Colon (tissue), 2 donors: Measurements from ENCODE around the gene THSD7A.

Source experiments
- FAIRE-seq: peaks from 2 replicates; lab custom pipeline; 2012; peaks lifted over from hg19 to GRCh38; lab: Jason Lieb, UNC
- donor health status: control.
- donor health status: control.

THSD7A gene

DNA sequence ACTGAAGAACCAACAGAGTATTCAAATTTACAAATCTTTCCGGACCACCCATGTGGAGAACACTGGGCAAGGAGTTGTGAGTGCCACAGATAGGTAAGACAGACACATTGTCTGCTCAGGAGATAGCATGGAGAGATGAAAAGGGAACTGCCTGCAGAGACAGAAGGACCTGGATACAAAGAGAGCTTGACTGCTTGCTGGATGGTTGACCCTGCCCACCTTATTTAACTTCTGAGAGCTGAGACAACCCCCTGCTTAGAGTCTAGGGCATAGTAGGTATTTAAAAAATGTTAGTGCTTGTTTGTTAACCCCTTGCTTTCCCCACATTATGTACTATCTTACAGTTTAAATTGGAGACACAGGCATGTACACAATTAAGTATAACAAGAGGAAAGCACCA, 314.1 kb downstream of the THSD7A start:
- FAIRE-seq = no peak

DNA sequence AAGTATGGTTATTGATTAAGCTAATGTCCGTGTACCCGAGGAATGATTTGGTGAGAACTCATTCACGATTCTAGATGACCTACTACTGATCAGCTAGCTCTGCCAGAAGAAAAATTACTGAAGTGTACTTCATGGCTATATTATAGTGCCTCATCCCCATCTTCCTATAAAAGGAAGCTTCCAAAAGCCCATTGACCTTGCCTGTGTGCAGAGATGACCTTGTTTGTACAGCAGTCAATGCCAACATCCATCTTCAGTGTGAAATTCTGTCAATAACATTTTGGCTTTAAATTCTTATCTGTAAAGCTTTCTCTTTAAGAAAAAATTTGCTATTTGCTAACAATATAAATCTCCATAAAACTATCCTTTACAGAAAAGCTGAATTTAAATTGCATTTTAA, 315.7 kb downstream of the THSD7A start:
- no peak for FAIRE-seq

DNA sequence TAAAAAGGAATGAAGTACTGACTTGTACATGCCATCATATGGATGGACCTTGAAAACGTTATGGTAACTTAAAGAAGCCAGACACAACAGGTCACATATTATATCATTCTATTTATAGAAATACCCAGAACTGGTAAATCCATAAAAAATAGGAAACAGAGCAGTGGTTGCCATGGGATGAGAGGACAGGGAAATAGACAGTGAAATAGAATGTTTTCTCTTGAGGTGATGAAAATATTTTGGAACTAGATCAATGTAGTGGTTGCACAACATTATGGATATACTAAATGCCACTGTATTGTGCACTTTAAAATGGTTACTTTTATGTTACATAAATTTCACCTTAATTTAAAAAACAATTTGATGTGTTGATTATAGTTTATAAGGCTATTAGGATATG, 318.5 kb downstream of the THSD7A start:
- no peak for FAIRE-seq

DNA sequence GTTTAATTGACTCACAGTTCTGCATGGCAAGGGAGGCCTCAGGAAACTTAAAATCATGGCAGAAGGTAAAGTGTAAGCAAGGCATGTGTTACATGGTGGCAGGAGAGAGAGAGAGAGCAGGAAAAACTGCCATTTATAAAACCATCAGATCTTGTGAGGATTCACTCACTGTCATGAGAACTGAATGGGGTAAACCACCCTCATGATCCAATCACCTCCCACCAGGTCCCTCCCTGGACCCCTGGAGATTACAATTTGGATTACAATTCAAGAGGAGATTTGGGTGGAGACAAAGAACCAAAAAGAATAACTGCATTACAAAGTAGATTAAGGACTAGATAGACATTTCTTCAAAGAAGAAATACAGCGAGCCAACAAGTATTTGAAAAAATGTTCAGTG, 324.1 kb downstream of the THSD7A start:
- FAIRE-seq = no peak

DNA sequence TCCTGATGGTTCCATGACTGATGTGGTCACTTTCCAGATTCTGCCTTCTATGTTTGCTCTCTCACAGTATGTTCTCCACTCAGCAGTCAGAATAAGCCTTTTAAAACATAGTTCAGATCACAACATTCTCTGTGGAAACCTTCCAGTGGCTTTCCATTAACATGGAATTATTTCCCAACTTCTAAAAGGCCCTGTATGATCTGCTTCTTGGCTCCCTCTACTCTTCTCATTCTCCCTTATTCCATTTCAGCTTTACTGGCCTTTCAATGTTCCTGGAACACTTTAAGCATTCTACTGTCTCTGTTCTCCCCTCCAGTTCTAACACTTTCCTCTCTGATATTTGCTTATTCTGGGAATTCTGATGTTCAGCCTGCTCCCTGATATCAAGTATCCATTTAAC, 325.6 kb downstream of the THSD7A start:
- no peak for FAIRE-seq

DNA sequence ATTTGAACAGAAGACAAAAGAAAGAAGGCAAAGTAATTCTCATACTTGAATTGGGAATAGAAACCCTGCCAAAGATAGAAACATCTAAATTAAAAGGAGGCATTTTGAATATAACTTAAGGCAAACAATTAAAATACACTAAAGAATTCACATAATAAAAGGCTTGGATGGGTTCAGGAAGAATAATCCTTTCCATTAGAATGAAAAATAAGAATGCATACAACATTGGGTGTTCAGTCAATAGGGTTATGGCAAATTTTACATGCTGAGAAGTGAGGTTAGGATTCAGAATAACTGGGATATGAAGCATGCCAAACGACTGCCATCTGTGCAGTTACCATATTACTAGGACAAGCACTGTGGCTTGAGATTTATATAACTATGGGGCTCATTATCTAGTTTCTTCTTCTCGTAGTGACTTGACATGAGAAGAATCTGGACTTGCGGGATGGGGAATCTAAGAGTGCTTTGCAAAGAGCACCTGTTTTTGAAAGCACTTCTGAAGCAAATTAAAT, 326.5 kb downstream of the THSD7A start:
- FAIRE-seq = no peak

DNA sequence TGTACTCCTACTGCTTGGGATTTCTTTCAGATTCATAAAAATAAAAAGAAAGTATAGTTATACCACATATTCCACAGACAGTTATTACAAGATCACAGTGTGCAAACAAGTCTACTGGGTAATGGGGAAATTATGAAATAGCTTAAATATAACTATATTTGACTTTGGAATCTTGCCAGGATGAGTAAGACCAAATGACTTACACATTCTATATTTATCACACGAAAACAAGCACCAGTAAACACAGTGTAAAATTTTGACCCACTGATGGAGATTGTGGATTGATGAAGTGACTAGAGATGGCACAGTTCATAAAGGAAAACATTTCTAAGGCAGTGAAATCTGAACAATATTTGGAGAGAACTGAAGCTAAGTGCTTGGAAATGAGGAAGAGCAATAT, 339.7 kb downstream of the THSD7A start:
- no peak for FAIRE-seq

DNA sequence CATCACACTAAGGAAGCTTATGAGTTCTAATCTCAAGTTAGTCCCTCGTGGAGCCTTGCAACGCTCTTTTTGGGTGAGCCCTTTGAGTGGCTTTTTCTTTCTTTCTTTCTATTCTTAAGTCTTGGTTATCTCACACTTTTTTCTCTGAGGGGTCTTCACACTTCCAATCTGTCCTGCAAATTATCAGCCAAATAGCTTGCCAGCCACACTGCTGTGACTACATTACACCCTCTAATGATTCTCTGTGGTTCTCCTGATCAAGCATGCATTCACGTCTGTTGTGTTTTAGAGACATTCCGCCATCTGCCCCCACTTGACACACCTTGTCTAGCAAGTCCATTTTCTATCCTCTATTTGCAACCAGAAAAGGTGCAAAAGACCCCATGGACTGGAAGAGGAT, 340.2 kb downstream of the THSD7A start:
- no peak for FAIRE-seq

DNA sequence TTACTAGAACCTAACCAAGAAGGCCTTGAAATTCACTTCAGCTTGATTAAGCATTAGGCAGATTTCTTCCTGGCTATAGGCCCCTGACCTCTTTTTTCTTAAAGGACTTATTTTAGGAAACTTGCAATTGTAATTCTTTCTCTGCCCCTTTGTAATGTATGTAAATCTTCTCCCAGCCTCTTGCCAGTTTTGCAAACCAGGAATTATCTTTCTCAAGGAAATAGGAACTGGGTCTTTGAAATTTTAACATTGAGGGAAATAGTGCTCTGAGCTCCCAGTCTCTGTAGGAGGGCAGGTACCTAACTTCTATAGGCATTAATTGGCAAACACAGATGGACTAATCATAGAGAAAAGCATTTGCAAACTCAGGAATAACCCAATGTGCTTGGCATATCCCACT, 342.7 kb downstream of the THSD7A start:
- no peak for FAIRE-seq

DNA sequence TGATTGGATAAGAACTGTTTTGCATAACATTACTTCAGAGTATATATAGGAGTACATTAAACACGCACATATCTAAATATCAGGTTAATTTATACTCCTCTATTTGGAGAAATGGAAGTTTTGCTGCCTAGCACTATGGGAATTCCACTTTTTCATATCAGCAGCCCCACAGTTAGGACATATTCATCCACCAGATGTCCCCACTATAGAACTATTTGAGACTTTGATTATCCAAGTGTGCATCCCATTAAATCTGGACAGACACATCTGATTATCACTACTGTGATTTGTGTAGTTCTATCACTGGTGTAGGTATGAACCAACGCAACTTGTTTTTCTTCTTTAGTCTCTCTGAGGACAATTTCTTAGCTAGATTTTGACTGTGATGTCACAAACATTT, 345.7 kb downstream of the THSD7A start:
- FAIRE-seq = no peak

DNA sequence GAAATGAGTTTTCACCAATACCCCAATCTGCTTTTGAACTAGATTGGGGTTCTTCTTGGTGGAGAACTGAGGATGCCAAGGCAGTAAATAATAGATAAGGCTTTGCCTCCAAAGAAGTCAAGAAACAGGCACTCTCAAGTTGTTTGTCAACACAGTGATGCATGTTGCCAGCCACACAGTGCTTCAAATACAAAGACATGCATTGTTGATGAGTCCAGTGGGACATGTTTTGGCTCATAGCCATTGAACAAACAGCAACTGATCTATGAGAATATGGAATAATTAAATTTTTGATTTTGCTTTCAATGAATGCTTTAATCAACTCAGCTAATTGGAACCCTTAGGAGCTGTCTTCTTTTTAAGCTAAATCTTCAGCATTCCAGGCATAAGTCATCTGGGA, 346.4 kb downstream of the THSD7A start:
- no peak for FAIRE-seq

DNA sequence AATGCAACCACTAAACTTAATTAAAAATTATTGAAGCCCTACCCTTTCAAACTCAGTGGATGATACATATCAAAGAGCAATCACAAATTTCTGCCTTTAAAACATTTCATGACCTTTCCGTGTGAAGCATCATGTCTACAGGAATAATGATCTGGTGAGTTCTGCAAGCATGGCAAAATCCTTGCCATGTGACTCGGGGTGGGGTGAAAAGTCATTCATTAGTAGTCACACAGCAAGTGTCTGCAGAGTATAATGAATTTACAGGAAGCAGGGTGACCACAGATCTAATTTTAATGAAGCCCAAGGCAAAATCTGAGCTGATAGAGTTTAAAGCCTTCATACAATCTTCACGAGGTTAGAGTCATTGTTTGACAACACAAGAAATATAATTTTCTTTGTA, 351.9 kb downstream of the THSD7A start:
- no peak for FAIRE-seq

DNA sequence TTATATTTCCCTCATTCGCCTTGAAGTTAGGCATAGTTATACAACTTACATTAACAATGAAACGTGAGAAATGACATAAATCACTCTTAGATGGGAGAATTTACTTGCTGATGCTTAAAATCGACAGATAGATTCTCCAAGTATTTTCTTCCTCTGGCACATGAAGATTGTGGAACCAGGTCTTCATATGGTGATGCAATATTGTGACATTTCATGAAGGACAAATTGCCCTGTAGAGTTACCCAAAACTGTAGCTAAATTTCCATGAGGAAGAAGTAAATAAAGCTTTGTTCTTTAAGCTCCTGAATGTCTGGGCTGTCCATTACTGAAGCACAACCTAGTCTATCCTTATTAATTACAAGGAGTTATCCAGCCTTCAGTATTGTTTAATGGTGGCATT, 353.1 kb downstream of the THSD7A start:
- FAIRE-seq = no peak

DNA sequence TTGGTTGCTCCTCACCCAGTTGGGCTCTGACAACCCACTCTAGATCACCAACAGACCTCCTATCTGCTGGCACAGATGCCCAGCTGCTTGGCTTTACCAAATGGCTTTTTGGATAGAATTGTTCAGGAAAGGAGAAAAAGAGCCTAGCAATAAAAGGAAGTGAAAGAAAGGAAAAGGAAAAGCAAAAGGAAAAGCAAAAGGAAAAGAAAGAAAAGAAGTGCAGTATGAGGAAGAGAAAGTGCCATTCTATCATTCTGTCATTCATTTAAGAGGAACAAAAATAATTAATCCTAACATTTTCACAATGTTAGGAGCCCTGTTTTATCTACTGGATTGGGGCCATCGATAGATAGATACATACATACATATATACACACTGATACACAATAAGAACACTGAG, 353.6 kb downstream of the THSD7A start:
- no peak for FAIRE-seq

DNA sequence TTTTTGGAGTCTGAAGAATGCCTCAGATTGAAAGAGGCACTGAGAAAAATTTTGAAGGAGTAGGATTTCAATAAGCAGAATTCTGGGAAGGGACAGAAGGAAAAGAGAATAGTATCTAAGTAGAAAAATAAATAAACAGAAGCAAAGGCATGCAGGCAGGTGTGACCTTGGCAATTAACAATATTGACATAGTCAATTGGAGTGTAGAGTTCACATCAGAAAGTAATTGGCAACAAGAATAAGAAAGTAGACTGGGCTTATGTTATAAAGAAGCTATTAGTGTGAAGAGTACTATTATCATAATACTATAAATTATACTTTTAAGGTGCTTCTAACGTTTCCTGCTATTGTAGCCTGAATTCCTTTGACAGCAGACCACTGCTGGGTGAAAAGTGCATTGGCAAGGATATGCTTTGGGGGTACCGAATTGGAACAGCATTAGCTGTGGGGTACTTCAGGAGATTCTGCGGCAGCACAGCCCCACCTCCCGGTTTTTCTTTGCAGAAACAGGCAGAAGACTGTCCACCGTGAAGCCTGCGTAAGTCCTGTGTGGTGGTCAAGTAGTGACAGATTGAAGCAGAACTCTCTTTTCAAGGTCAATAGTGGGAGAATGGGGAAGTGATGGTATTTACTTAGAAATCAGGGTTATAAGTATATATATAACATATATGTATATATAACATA, 357.0 kb downstream of the THSD7A start:
- FAIRE-seq = no peak

DNA sequence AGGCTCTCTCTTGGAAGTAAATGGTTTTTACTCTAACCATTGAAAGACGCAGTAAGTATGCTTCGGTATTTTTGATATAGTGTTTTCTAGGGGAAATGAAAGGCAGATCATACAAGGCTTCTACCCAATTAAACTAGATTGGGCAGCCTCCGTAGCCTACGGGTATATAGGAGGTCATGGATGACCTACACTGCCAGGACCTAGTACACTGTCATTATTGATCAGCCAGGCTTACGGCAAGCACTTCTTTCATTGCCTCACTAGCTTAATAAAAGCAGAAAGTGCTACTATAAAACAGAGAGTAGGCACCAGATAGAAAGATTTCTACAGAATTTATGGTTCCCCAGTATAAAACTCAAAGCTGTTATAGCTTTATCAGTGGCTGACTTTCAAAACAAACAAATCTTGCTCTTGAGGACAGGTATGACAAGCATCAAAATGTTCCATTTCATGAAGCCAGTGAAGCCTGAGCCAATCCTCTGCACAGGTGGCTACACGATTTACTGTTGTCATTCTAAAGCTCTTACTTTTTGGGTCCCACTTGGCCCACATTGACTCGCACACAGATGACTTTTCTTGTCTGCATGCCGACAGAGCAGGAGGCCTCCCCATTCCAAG, 358.1 kb downstream of the THSD7A start:
- no peak for FAIRE-seq

DNA sequence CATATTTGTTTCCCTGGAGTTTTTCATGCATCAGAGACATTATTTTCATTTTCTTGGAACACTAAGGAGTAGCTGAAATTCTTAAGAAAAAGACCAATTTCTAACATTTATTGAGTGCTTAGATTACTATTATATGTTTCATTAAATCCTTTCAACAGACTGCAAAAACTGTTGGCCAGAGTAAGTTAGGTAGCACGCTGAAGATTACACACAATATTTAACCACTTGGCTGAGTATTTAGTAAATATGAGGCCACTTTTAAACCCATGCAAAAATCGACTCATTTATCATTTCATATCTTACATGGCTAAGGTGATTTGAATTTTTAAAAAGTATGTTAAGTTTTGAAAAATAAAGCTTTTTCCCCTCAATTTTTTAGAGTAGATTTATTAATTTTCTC, 358.8 kb downstream of the THSD7A start:
- FAIRE-seq = no peak

DNA sequence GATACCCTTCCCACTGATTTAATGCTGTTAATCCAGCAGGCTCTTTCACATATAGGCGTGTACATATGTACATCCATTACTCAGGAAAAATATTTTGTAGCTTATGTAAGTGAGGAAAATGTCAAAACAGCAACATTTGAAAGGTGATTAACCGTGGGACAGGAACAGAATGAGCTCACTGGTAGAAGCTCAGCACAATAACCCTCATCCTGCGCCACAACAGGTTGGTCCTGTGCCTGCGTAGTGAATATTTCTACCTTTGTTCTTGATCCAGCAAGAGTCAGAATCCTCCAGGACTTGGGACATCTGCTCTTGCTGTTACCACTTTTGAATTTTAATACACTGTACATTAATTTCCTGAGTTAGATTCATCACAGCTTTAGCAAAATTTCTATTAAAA, 359.4 kb downstream of the THSD7A start:
- no peak for FAIRE-seq

DNA sequence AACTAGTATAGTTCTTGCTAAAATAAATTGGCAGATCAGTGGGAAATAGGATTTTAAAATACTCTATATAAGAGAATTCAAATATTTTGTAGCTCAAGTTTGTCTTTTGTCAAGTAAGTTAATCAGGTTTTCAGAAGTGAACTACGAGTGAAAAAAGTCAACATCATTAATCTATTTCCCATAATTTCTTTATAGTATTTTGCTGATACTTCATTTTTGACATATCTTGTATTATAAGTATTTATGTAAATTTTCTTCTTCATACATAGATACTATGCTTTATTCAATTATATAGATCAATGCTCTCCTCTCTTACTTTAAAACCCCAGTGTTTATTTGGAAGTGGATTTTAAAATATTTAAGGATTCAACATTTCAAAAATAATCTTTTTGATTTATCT, 360.7 kb downstream of the THSD7A start:
- no peak for FAIRE-seq

DNA sequence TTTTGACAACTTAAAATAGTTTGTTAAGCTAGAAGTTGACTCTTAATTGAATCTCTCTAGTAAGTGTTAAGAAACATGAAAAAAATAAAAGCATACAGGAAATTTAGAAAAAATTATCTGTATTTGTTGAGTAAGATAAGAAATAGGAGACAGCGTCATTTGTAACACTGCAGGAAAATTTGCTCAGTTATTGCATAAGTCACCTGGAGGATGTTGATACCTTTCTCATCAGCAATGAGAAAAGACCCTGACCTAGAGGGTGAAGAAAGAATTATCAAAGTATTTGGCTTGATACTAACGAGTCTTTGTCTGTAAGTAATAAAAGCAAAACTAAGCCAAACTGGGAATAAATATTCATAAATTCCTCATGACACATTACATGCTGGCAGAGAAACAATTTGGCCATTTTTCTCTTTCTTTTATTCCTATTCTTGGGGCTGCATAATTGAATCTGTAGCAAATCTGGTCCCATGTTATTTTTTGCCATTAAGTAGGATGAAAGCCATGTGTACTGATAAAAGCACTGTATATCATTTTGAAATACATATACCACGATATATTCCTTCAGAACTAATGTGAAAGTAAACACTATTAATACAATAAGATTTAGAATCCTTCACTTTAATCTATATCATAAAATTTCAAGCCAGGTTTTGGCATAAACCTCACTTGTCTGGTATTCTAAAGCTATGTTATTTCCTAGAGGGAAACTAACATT, 362.8 kb downstream of the THSD7A start:
- FAIRE-seq = no peak

DNA sequence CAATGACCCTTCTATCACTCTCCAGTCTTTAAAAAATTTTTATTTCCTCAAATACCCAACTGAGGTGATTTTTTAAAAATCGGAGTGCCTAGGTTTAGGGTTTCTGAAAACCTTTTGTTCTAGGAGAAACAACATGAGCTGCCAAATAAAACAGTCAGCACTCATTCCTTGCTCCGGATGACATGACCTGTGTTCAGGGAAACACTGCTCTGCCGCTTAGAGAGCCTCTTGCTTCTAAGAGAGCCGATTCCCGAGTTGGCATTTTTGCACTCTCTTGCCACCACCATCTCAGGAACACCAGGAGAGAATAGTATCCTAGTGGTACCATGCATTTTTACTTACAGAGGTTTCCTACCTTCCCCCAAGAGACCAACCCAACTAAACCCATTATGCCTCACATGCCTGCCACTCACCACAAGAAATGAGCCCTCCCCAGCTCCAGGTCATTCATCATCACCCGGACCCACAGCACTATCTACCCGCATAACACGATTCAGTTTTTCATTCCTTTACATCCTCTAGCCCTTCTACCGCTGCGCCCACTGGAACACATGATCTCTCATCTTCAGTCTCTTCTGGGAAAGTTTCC, 365.4 kb downstream of the THSD7A start:
- FAIRE-seq = no peak

DNA sequence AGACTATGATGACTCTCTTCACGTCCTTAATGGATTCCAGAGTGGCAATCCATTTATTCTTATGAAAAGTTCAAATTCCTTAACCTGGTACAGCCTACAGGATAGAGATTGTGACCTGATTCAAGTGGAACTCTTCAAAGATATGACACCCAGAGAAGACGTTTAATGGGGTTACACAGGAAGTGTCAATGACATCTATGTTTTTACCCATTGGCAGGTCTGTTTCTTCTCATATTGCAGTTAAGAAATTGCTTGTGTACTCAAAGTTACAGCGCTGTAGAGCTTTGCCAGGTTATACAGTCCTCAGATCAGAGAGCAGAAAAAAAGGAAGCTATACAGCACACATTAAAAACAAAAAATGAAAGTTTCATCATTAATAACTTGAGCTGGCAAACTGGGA, 367.4 kb downstream of the THSD7A start:
- FAIRE-seq = no peak

DNA sequence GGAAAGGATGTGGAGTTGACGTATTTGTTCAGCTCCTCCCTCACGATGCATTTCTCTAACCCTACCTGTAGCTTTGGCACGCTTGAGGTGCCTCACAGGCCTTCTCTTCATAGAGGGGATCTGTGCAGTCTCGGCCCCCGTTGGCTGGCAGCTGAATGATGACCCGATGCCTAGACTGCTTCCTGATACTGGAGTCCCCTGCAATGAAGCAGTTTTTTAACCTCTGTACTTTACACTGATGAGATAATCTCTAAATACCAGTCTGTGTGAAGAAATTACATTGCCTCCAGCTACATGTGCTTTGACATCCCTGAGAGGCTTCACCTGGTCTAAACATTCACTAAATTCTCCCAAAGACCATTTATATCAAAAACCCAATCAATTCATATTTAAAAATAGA, 370.1 kb downstream of the THSD7A start:
- FAIRE-seq = no peak
